NOMO-1 (cell line): ENCODE measurements around the gene ZNF829.
A peak's percentile ranks its signal among the peaks of the same experiment; 100 is the strongest.

Experiments used
- DNase-seq, 2 experiments: peaks; one replicate each; lab custom pipeline; 2025; ENCODE audit not compliant: unreplicated experiment in 2 of 2; lab: John Stamatoyannopoulos, UW

The ZNF829 gene

GRCh38 chr19:36915992-36916830, at the start of gene ZNF829, which contains the start of gene ZNF568:
TSS of gene ZNF829 (minus strand) at chr19:36916291. CDS start at chr19:36915167, 1,124 bp downstream.
TSS of gene ZNF568 (plus strand) at chr19:36916332. CDS start at chr19:36922771, 6,439 bp downstream.
- no peak for DNase-seq

GRCh38 chr19:36963280-36963679, 47.2 kb upstream of the ZNF829 start:
- no peak for DNase-seq

GRCh38 chr19:36962346-36962745, 46.3 kb upstream of the ZNF829 start:
- no peak for DNase-seq

- DNase-seq = no peak
Measured at GRCh38 chr19:36950335-36951119, 34.4 kb upstream of the ZNF829 start.

- no peak for DNase-seq
Measured at GRCh38 chr19:36939153-36939552, 23.1 kb upstream of the ZNF829 start.

GRCh38 chr19:36931684-36932083, 15.6 kb upstream of the ZNF829 start:
- no peak for DNase-seq

- no peak for DNase-seq
Measured at GRCh38 chr19:36918090-36918489, 2.0 kb upstream of the ZNF829 start.

- no peak for DNase-seq
Measured at GRCh38 chr19:36916991-36917390, 900 bp upstream of the ZNF829 start.

GRCh38 chr19:36898422-36898821, 17.7 kb downstream of the ZNF829 start:
- no peak for DNase-seq

GRCh38 chr19:36894849-36895383, 21.2 kb downstream of the ZNF829 start:
- no peak for DNase-seq

- DNase-seq = no peak
Measured at GRCh38 chr19:36891768-36892357, 24.2 kb downstream of the ZNF829 start.

GRCh38 chr19:36876993-36877938, 38.8 kb downstream of the ZNF829 start:
- no peak for DNase-seq

GRCh38 chr19:36851898-36852297, 64.2 kb downstream of the ZNF829 start:
- no peak for DNase-seq

- peak; percentile 93 to 96 for DNase-seq
Measured at GRCh38 chr19:36850559-36851442, 65.3 kb downstream of the ZNF829 start, which contains the start of gene ZNF345. TSS of gene ZNF345 (plus strand) at chr19:36850876. CDS start at chr19:36876831, 25,955 bp downstream.

- peak; percentile 84 to 92 for DNase-seq
Measured at GRCh38 chr19:36849701-36850558, 66.2 kb downstream of the ZNF829 start.

GRCh38 chr19:36847968-36848367, 68.1 kb downstream of the ZNF829 start:
- DNase-seq = no peak

- no peak for DNase-seq
Measured at GRCh38 chr19:36838784-36839324, 77.2 kb downstream of the ZNF829 start.
